LNCAP (cell line): ENCODE data around the gene ATF6.

Source experiments
- TF ChIP-seq, protein P1 (sequence below): fragments of 450-650 bp; IDR thresholded peaks from 2 replicates; pipeline ENCODE4 v1.5.1; 2017; ENCODE audit warnings: mild to moderate bottlenecking

ATF6 gene

DNA sequence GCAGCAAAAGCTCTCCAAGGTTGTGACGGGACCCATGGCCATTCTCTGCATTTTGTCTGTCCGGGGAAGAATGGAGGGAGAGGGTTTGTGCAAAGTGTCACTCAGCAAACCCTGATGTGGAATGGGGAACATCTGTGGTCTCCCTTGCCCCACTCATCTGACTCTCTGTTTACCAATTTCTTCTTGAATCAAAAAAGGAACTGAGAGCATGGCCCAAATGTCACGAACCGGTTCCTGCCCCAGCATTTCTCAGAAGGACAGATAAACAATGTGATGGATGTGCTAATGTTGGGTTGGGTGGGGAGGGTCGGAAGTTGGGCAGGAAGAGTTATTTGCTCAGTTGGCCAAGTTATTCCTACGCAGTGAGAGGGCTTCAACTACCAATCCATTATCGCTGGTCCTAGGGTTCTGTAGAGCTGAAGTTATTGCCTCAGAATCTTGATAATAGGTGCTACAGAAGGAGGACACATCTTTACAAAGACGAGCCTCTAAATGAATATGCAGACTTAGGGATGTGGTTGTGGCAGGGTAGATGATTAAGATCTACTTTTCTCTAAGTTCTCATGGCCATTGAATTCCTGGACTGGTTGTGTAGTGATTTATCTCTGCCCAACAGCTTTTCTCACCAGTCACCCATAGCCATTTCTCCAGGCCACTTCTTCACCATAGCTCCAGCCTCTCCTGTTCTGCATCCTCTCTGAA is 26.1 kb upstream of the ATF6 start:
- TF ChIP-seq, protein P1, sequence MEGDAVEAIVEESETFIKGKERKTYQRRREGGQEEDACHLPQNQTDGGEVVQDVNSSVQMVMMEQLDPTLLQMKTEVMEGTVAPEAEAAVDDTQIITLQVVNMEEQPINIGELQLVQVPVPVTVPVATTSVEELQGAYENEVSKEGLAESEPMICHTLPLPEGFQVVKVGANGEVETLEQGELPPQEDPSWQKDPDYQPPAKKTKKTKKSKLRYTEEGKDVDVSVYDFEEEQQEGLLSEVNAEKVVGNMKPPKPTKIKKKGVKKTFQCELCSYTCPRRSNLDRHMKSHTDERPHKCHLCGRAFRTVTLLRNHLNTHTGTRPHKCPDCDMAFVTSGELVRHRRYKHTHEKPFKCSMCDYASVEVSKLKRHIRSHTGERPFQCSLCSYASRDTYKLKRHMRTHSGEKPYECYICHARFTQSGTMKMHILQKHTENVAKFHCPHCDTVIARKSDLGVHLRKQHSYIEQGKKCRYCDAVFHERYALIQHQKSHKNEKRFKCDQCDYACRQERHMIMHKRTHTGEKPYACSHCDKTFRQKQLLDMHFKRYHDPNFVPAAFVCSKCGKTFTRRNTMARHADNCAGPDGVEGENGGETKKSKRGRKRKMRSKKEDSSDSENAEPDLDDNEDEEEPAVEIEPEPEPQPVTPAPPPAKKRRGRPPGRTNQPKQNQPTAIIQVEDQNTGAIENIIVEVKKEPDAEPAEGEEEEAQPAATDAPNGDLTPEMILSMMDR, result no peak

DNA sequence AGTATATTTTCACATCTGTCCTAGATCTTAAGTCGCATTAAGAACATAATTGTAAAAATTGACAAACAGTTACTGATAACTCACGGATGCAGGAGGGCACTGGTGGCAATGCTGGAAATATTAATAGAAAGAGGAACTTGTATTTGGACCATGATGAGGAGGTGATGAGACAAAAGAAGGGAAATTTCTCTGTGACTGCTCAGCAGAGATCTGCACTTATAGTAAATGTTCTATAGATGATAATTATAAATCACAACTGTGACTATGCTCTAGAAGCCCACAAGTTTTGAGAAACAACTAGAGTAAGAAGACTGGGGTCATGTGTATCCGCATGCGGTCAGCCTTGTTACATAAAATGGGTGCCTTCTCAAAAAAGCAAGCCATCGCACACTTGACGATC is 25.2 kb upstream of the ATF6 start:
- TF ChIP-seq, protein P1, result no peak

DNA sequence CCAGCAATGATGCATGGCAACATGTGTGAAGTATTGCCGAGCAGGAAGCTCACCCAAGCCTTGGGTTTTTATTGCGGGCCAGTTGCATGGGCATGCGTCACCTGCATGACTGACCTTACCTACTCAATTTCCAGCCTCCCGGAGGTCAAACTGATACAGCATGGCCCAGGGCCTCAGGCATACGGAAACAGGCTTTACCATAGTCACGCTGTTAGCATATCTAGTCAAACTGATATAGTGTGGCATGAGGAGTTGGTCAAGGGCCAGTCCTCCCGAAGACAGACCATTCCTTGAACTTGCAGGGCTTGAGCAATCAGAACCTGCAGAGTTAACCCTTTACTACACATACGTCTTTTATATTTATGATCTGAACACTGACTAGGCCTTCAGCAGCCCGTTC is 22.9 kb upstream of the ATF6 start:
- TF ChIP-seq, protein P1, result no peak

DNA sequence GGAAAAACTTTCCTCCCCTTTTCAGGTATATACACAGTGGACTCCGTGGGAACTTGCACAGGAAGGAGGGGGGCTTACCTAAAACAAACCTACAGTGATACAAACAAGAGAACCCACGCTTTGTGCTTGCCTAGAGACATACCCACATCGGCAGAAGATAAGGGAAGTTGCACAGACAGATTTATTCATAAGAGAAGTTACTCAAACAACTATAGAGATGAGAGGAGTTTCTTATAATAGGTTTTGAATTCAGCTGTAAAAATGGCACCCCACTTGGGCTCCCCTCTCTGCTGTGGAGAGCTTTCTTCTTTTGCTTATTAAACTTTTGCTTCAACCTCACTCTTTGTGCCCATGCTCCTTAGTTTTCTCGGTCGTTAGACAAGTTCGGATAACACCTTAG is 18.3 kb upstream of the ATF6 start:
- TF ChIP-seq, protein P1, result no peak

DNA sequence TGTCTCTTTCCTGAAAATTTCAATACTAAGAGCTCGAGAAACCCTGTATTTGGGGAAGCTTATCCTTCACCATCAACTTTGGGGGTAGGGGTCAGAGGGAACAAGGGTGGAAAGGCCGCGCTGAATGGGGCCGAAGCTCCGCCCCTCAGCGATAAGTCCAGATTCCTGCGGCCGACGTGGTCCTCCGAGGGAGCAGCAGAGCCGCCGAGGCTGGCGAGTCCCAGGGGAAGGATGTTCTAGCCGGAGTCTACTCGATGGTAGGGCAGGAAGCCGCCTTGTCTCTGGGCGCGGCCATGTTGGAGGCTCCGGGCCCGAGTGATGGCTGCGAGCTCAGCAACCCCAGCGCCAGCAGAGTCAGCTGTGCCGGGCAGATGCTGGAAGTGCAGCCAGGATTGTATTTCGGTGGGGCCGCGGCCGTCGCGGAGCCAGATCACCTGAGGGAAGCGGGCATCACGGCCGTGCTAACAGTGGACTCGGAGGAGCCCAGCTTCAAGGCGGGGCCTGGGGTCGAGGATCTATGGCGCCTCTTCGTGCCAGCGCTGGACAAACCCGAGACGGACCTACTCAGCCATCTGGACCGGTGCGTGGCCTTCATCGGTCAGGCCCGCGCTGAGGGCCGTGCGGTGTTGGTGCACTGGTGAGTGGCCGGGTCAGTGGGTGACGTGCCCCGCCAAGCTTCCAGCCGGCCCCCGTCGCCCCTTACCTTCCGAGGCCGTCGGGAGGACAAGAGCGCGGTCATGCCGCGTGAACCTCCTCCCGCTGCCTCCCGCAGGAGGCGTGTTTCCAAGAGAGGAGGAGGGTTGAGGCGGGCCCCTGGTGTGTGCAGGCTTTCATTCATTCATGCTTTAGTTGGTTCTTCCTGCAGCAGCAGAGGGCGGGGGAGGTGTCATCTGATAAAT is 16.4 kb upstream of the ATF6 start, which contains the start of gene DUSP12:
Gene DUSP12, plus strand, starts transcription at position 278 of the 899 bp plus-strand sequence. Its CDS starts 16 bp downstream, at position 294.
- TF ChIP-seq, protein P1, result no peak; the same call in 1 of the 2 replicates

DNA sequence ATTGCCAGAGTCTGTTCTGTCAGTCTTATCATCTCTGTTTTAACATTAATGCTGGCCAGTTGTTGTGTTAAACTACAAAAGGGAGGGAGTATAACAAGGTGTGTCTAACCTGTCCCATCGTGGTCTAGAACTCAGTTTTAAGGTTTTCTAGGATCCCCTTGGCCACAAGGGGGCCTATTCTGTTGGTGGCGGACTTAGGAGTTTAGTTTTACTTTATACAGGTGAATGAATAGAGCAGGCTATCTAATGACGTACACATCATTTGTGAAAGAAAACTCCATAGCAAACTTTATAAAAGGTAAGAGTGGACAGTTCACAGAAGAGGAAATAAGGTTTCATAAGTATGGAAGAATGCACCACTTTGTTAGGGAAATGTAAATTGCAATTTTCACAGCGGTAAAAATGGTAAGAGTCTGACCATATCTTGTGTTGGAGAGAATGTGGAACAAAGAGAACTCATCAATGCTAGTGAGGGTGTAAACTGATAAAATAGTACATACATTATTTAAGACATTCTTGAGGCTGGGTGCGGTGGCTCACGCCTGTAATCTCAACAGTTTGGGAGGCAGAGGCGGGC is 2.5 kb upstream of the ATF6 start:
- TF ChIP-seq, protein P1, result peak; percentile 61

DNA sequence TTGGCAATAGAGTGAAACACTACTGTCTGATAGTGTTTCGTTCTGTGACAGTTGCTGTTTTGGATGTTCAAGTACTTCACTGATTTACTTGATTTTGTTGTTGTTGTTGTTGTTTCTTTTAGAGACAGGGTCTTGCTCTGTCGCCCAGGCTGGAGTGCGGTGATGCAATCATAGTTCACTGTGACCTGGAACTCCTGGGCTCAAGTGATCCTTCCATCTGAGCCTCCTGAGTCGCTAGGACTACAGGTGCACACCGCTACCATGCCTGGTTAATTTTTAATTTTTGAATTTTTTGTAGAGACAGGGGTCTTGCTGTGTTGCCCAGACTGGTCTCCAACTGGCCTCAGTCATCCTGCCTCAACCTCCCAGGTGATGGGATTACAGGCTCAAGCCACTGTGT is 2.3 kb downstream of the ATF6 start:
- TF ChIP-seq, protein P1, result no peak
